H1 (cell line): ENCODE data around the gene PLPP4. TPM values are rescaled to one million over a fixed set of nuclear protein-coding genes. Genes with fewer than 3 reads are reported as not detected.

Experiments
- CTCF ChIA-PET: fragments of 300-600 bp; sonication (Branson Sonifier 250); formaldehyde crosslinking; loops from one replicate; lab custom pipeline; 2021; ENCODE audit not compliant: partially characterized antibody; lab: Charles Lee
- POLR2A ChIA-PET: fragments of 300-600 bp; sonication (Branson Sonifier 250); formaldehyde crosslinking; loops from one replicate; lab custom pipeline; 2021; ENCODE audit warnings: inconsistent platforms; ENCODE audit not compliant: partially characterized antibody; lab: Charles Lee
- DNase-seq, 2 experiments: peaks; one replicate each; pipeline versions ENCODE4 v3.0.0 to v3.0.0-alpha.2; 2010 to 2022; ENCODE audit warnings: low spot score in 2 of 2, low read depth in 1 of 2, mixed read lengths in 1 of 2
- FAIRE-seq: peaks from 2 replicates; lab custom pipeline; 2011; peaks lifted over from hg19 to GRCh38; lab: Jason Lieb, UNC
- H2AFZ ChIP-seq: 2 replicates; pipeline ENCODE4 v1.8.1; 2012; ENCODE audit warnings: low read length, inconsistent platforms
- H2AK5ac ChIP-seq: 2 replicates; pipeline ENCODE4 v1.6.1; 2013; ENCODE audit warnings: low read depth, low read length
- H2BK120ac ChIP-seq: replicated peaks from 2 replicates; pipeline ENCODE3; 2013; ENCODE audit warnings: low read depth, low read length, inconsistent platforms
- H2BK12ac ChIP-seq: 2 replicates; pipeline ENCODE4 v1.6.1; 2013; ENCODE audit warnings: low read depth, low read length
- H2BK15ac ChIP-seq: 2 replicates; pipeline ENCODE4 v1.6.1; 2013; ENCODE audit warnings: low read length
- H2BK20ac ChIP-seq: 2 replicates; pipeline ENCODE4 v1.6.1; 2013; ENCODE audit warnings: low read length
- H2BK5ac ChIP-seq: 2 replicates; pipeline ENCODE4 v1.6.1; 2013; ENCODE audit warnings: low read depth, low read length
- H3K14ac ChIP-seq: 2 replicates; pipeline ENCODE4 v1.6.1; 2013; ENCODE audit warnings: inconsistent platforms; ENCODE audit not compliant: insufficient read length
- H3K18ac ChIP-seq: 2 replicates; pipeline ENCODE4 v1.6.1; 2013; ENCODE audit warnings: low read length; ENCODE audit errors: extremely low read depth
- H3K23ac ChIP-seq: 2 replicates; pipeline ENCODE4 v1.6.1; 2013; ENCODE audit warnings: inconsistent platforms; ENCODE audit not compliant: insufficient read length
- H3K23me2 ChIP-seq: 2 replicates; pipeline ENCODE4 v1.6.1; 2013; ENCODE audit warnings: low read depth, low read length
- H3K27ac ChIP-seq: 2 replicates; pipeline ENCODE4 v1.6.1; 2011; ENCODE audit warnings: low read depth, low read length, inconsistent platforms
- H3K27me3 ChIP-seq, 4 experiments: replicated peaks in 1 of 4; 1 replicate in 1 of 4; 2 replicates in 3 of 4; pipeline versions ENCODE4 v1.6.1 to v1.8.1; 2011 to 2013; ENCODE audit warnings: low read length in 3 of 4, mild to moderate bottlenecking in 3 of 4, inconsistent platforms in 2 of 4, mixed read lengths in 2 of 4, moderate library complexity in 1 of 4; ENCODE audit not compliant: control insufficient read depth in 3 of 4, insufficient read depth in 3 of 4; ENCODE audit errors: extremely low read depth in 1 of 4
- H3K36me3 ChIP-seq, 4 experiments: 2 replicates each; pipeline versions ENCODE4 v1.6.1 to v1.8.1; 2011 to 2013; ENCODE audit warnings: mild to moderate bottlenecking in 4 of 4, low read length in 3 of 4, moderate library complexity in 2 of 4, control low read depth in 1 of 4, inconsistent platforms in 1 of 4; ENCODE audit not compliant: insufficient read depth in 4 of 4, control insufficient read depth in 2 of 4
- H3K4ac ChIP-seq: replicated peaks from 2 replicates; pipeline ENCODE3; 2013; ENCODE audit warnings: low read length, low read depth, mixed read lengths, inconsistent platforms; ENCODE audit not compliant: insufficient read length
- H3K4me1 ChIP-seq, 4 experiments: replicated peaks in 1 of 4; 1 replicate in 1 of 4; 2 replicates in 3 of 4; pipeline versions ENCODE4 v1.6.1 to v1.8.1; 2011 to 2013; ENCODE audit warnings: low read length in 3 of 4, inconsistent platforms in 2 of 4, mixed read lengths in 1 of 4; ENCODE audit not compliant: insufficient read depth in 4 of 4, control insufficient read depth in 3 of 4
- H3K4me2 ChIP-seq, 2 experiments: 2 replicates each; pipeline versions ENCODE4 v1.6.1 to v1.8.1; 2011 to 2013; ENCODE audit warnings: low read depth in 2 of 2, low read length in 2 of 2, control low read depth in 1 of 2, inconsistent platforms in 1 of 2, mild to moderate bottlenecking in 1 of 2; ENCODE audit not compliant: insufficient read depth in 1 of 2
- H3K4me3 ChIP-seq, 4 experiments: fragments of 200-600, 300-600 bp in 1 of 4; sonication (generic), shearing (Covaris generic), sonication (Bioruptor Twin) in 1 of 4; 2 replicates each; pipeline versions ENCODE4 v1.5.1 to v1.8.1; 2011 to 2016; ENCODE audit warnings: low read length in 4 of 4, low read depth in 3 of 4, control low read depth in 2 of 4, inconsistent platforms in 2 of 4, mild to moderate bottlenecking in 2 of 4, mixed read lengths in 1 of 4, moderate library complexity in 1 of 4; ENCODE audit not compliant: insufficient read depth in 2 of 4; ENCODE audit errors: extremely low read depth in 1 of 4
- H3K56ac ChIP-seq: replicated peaks from 2 replicates; pipeline ENCODE3; 2013; ENCODE audit warnings: low read depth, mild to moderate bottlenecking, mixed read lengths, low read length, inconsistent platforms; ENCODE audit not compliant: insufficient read length
- H3K79me1 ChIP-seq: 2 replicates; pipeline ENCODE4 v1.6.1; 2013; ENCODE audit warnings: low read depth, low read length, control low read depth
- H3K79me2 ChIP-seq, 2 experiments: 2 replicates each; pipeline versions ENCODE4 v1.6.1 to v1.8.1; 2012 to 2013; ENCODE audit warnings: low read length in 2 of 2, mild to moderate bottlenecking in 2 of 2, inconsistent platforms in 1 of 2; ENCODE audit not compliant: insufficient read depth in 2 of 2, control insufficient read depth in 1 of 2
- H3K9ac ChIP-seq, 4 experiments: replicated peaks in 1 of 4; 1 replicate in 1 of 4; 2 replicates in 3 of 4; pipeline versions ENCODE4 v1.6.1 to v1.8.1; 2011 to 2013; ENCODE audit warnings: low read depth in 3 of 4, low read length in 3 of 4, control low read depth in 2 of 4, mild to moderate bottlenecking in 2 of 4, moderate library complexity in 2 of 4, inconsistent platforms in 1 of 4; ENCODE audit errors: extremely low read depth in 1 of 4
- H3K9me3 ChIP-seq, 2 experiments: 2 replicates each; pipeline versions ENCODE4 v1.6.1 to v1.8.1; 2012 to 2013; ENCODE audit warnings: mild to moderate bottlenecking in 2 of 2, moderate library complexity in 2 of 2, control low read depth in 1 of 2, inconsistent platforms in 1 of 2, low read depth in 1 of 2, low read length in 1 of 2, mixed read lengths in 1 of 2; ENCODE audit not compliant: insufficient read depth in 2 of 2
- H4K20me1 ChIP-seq, 2 experiments: replicated peaks in 1 of 2; 2 replicates each; pipeline versions ENCODE3 to v1.8.1; 2011 to 2013; ENCODE audit warnings: inconsistent platforms in 2 of 2, low read length in 2 of 2, mild to moderate bottlenecking in 1 of 2; ENCODE audit not compliant: insufficient read depth in 2 of 2, control insufficient read depth in 1 of 2
- H4K5ac ChIP-seq: 2 replicates; pipeline ENCODE4 v1.6.1; 2013; ENCODE audit warnings: low read length, low read depth, mixed read lengths, inconsistent platforms; ENCODE audit not compliant: insufficient read length
- H4K8ac ChIP-seq: 2 replicates; pipeline ENCODE4 v1.8.0; 2013; ENCODE audit warnings: mild to moderate bottlenecking, moderate library complexity, low read length, inconsistent platforms; ENCODE audit not compliant: insufficient read depth; ENCODE audit errors: extremely low read depth
- H4K91ac ChIP-seq: replicated peaks from 2 replicates; pipeline ENCODE3; 2013; ENCODE audit warnings: low read length, mixed read lengths, inconsistent platforms; ENCODE audit not compliant: insufficient read length
- CHD1 ChIP-seq: IDR thresholded peaks from 2 replicates; pipeline ENCODE4 v1.6.1; 2012; ENCODE audit warnings: low read depth, low read length, improper control_type of control experiment
- WGBS, 2 experiments: shearing (Covaris generic) in 1 of 2; methylation state at CpG; one replicate each; pipeline versions ENCODE4 v1.1.6 to v1.1.7; 2013 to 2015; ENCODE audit warnings: low lambda C conversion rate in 2 of 2, mixed read lengths in 2 of 2, inconsistent platforms in 1 of 2, low coverage in 1 of 2, missing lambda C conversion rate in 1 of 2; ENCODE audit not compliant: insufficient replicate concordance in 2 of 2, insufficient coverage in 1 of 2, insufficient read length in 1 of 2; ENCODE audit errors: extremely low coverage in 1 of 2, missing lambda C conversion rate in 1 of 2; 5-methylcytosine and 5-hydroxymethylcytosine counted together
- polyA plus RNA-seq, 7 experiments: library from polyadenylated mRNA; depleted of rRNA in 3 of 7; stranded (reverse) in 5 of 7; unstranded in 2 of 7; fragments of >200 nt in 5 of 7; fragments of 200-250 nt in 2 of 7; gene quantifications; 1 replicate in 5 of 7; 2 replicates in 1 of 7; 4 replicates in 1 of 7; pipeline versions ENCODE4 v1.2.1 to v1.2.3, GENCODE V29; 2011 to 2013; ENCODE audit warnings: missing spikeins in 2 of 7, mixed read lengths in 2 of 7
- total RNA-seq: library from RNA; stranded (reverse); fragmentation: NEBNext Ultra II Directional; extraction: Animal tissue kit (Norgen Biotek cat#: 25700); gene quantifications from 2 replicates; pipeline ENCODE4 v1.2.1, GENCODE V29; 2021
- TF ChIP-seq, protein P1 (sequence below): IDR thresholded peaks from 2 replicates; pipeline ENCODE4 v1.6.1; 2011; ENCODE audit warnings: low read depth, mild to moderate bottlenecking, low read length; ENCODE audit not compliant: insufficient read depth

Gene PLPP4
- total and polyA plus RNA-seq, 2 of the 8 experiments (the other 6 are each of a cell fraction or from before 2014, with no cell fraction given), result 0.30 TPM; not detected in 1

DNA sequence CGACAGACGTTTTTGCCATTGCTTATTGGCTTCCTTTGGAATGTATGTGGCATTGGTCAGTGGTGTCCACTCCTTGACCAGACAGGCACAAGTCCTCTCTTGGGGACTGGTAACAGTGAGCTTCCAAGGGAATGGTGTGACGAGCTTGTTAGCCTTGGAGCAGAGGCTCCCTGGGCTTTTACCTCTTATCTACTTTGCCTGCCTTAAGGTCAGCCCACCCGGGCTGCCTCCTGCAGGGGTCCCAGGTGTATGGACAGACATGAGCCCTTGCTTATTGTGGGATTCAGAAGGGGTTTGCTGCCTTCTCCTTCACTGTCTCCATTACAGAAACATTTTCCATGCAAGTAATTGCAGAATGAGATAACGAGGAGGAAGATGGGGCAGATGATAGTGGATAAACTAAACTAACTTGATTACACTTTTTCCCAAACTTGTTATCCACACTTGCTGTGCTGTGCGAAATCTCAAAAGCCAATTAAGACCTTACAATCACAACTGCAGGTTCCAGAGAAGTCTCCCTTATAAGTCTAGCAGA, 29.7 kb downstream of the PLPP4 start:
- POLR2A ChIA-PET, result no interaction called here
- peaks cover 0 to 4% of the 10 kb centered on the region in 2 experiments; a peak in 1 of 4 replicates for H3K9me3 ChIP-seq
- no peak for TF ChIP-seq CHD1
- TF ChIP-seq, protein P1, sequence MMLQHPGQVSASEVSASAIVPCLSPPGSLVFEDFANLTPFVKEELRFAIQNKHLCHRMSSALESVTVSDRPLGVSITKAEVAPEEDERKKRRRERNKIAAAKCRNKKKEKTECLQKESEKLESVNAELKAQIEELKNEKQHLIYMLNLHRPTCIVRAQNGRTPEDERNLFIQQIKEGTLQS, result no peak

More for the DNA sequence above, 29.7 kb downstream of the PLPP4 start:
- no peak overlapping the region for H4K5ac ChIP-seq
- no peaks in the 10 kb centered on the region for H3K36me3 ChIP-seq
- no peak overlapping the region for H4K91ac ChIP-seq
- no peaks in the 10 kb centered on the region for H3K27me3 ChIP-seq
- no peak overlapping the region for H2BK15ac ChIP-seq
- H3K4me1 ChIP-seq, result peaks cover 0 to 3% (median 0%) of the 10 kb centered on the region in 4 experiments; a peak in 1 of 7 replicates
- H2BK120ac ChIP-seq, result no peak overlapping the region
- no peak overlapping the region for H3K9ac ChIP-seq
- no peak overlapping the region for H3K56ac ChIP-seq
- H3K18ac ChIP-seq, result no peak overlapping the region
- no peak overlapping the region for H2AK5ac ChIP-seq
- H3K79me1 ChIP-seq, result no peaks in the 10 kb centered on the region
- DNase-seq, result peak in 1 of 2 experiments; percentile 26
- no peak overlapping the region for H2AFZ ChIP-seq
- H2BK20ac ChIP-seq, result no peak overlapping the region
- H3K27ac ChIP-seq, result no peak overlapping the region
- H3K4me3 ChIP-seq, result no peak overlapping the region
- no peak overlapping the region for H3K14ac ChIP-seq
- no peak overlapping the region for H3K23ac ChIP-seq
- H4K8ac ChIP-seq, result no peak overlapping the region
- FAIRE-seq, result no peak
- no peaks in the 10 kb centered on the region for H3K79me2 ChIP-seq
- CTCF ChIA-PET, result no interaction called here
- no peak overlapping the region for H3K4me2 ChIP-seq
- WGBS, 2 experiments, result 89% methylated on average over 6 of the region's 6 CpGs; no CpG with 5 or more reads in 1 of the 2 experiments
- no peak overlapping the region for H2BK12ac ChIP-seq
- no peaks in the 10 kb centered on the region for H4K20me1 ChIP-seq
- no peaks in the 10 kb centered on the region for H3K23me2 ChIP-seq
- no peak overlapping the region for H2BK5ac ChIP-seq
- no peak overlapping the region for H3K4ac ChIP-seq
